ENCODE measurements around the gene RASGRP4.
"Not testable (repeated sequence)": the region's sequence is repeated elsewhere in the genome, so short reads cannot be mapped to it uniquely, and the experiment has no call there.

The RASGRP4 gene

DNA sequence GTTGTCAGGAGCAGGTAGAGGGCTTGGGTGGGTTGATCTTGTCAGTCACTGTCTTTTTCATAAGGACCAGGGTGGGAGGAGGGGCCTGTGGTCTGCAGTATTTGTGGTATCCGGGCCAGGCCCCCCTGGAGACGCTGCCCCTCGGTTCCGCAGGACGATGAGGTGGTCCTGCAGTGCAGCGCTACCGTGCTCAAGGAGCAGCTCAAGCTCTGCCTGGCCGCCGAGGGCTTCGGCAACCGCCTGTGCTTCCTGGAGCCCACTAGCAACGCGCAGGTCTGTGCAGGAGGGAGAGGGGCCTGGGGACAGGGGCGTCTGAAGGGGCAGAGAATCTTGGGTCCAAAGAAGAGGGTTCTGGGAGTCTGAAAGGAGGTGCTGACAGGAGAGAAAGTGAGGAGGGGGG lies 14.6 kb upstream of the RASGRP4 start:
- TF ChIP-seq POLR2AphosphoS5 (IDR thresholded peaks at IDR 0.05; ENCODE audit: borderline replicate concordance, low read depth, low read length) (no peak), EZH2 (IDR thresholded peaks at IDR 0.05) (no peak), FOXP2 (optimal IDR thresholded peaks at IDR 0.05; ENCODE audit: control extremely low read depth, extremely low read length, insufficient read depth) (no peak)
- no peak for DNase-seq (ENCODE audit: low read depth, low spot score)
- H3K9me3 ChIP-seq (ENCODE audit: low read depth, low read length): no peaks in the 10 kb centered on the region
- H3K27ac ChIP-seq: no peak overlapping the region
- no peak overlapping the region for H3K4me3 ChIP-seq
- no peak overlapping the region for H3K9ac ChIP-seq (ENCODE audit: insufficient read length)
- H3K36me3 ChIP-seq (ENCODE audit: insufficient read depth, low read length): no peaks in the 10 kb centered on the region

DNA sequence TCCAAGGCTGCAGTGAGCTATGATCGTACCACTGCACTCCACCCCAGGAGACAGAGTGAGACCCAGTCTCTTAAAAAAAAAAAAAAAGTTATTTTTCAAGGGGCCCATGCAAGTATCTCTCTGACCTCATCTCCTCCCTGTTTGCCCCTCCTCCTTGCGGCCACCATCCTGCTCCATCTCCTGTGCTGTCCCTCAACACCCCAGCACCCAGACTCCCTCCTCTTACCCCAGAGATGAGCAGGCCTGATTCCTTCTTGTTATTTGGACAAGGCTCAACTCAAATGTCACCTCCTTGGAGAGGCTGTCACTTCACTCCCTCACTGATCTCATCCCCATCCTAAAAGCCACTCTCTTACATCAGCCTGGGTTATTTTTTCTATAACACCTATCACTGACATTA lies 11.9 kb upstream of the RASGRP4 start:
- no peak overlapping the region for H3K9ac ChIP-seq (ENCODE audit: insufficient read length)
- no peak overlapping the region for H3K27ac ChIP-seq
- no peaks in the 10 kb centered on the region for H3K9me3 ChIP-seq (ENCODE audit: low read depth, low read length)
- no peaks in the 10 kb centered on the region for H3K36me3 ChIP-seq (ENCODE audit: insufficient read depth, low read length)
- no peak overlapping the region for H3K4me3 ChIP-seq
- TF ChIP-seq FOXP2 (optimal IDR thresholded peaks at IDR 0.05; ENCODE audit: control extremely low read depth, extremely low read length, insufficient read depth) (no peak), POLR2AphosphoS5 (IDR thresholded peaks at IDR 0.05; ENCODE audit: borderline replicate concordance, low read depth, low read length) (no peak), EZH2 (IDR thresholded peaks at IDR 0.05) (no peak)
- no peak for DNase-seq (ENCODE audit: low read depth, low spot score)

DNA sequence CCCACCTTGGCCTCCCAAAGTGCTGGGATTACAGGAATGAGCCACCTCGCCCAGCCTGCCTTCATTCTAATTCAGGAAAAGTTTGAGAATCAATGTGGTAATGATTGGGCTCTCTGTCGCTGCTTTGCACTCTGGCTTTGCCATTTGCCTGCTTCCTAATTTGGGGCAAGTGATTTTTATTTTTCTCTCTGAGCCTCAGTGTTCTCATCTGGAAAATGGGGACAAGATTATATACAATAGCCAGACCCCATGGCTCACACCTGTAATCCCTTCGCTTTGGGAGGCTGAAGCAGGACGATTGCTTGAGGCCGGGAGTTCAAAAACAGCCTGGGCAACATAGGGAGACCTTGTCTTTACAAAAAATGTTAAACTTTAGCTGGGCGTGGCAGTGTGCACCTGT lies 11.3 kb upstream of the RASGRP4 start:
- Histone ChIP-seq H3K9me3 (ENCODE audit: low read depth, low read length) (no peaks in the 10 kb centered on the region), H3K9ac (ENCODE audit: insufficient read length) (no peak overlapping the region), H3K36me3 (ENCODE audit: insufficient read depth, low read length) (no peaks in the 10 kb centered on the region), H3K4me3 (no peak overlapping the region), H3K27ac (no peak overlapping the region)
- no peak for TF ChIP-seq POLR2AphosphoS5 (IDR thresholded peaks at IDR 0.05; ENCODE audit: borderline replicate concordance, low read depth, low read length)
- TF ChIP-seq FOXP2 (optimal IDR thresholded peaks at IDR 0.05; ENCODE audit: control extremely low read depth, extremely low read length, insufficient read depth): no peak
- no peak for TF ChIP-seq EZH2 (IDR thresholded peaks at IDR 0.05)
- DNase-seq (ENCODE audit: low read depth, low spot score): no peak

DNA sequence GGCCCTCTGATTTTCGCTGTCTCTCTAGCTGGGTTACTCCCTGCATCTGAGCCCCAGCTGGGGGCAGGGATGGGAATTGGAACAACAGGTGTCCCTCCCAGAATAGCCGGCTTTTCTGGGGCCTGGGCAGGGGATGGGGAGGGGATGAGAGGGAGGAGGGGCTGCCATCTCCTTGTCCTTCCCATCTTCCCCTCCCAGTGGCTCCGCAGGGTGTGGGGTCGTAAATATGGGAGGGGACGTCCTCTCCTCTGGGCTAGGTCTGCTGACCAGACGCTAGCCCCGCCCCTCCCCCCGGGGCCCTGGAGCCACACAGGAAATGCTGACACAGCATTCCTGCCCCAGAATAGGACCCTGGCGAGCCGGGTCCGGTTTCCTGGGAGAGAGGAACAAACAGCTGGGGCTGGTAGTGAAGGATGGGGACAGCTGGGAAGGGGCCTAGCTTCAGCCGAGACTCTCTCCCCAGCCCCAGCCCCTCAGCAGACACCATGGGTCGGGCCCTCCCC lies 8.6 kb upstream of the RASGRP4 start:
- no peak for DNase-seq (ENCODE audit: low read depth, low spot score)
- H3K9me3 ChIP-seq (ENCODE audit: low read depth, low read length): no peaks in the 10 kb centered on the region
- no peak overlapping the region for H3K4me3 ChIP-seq
- TF ChIP-seq POLR2AphosphoS5 (IDR thresholded peaks at IDR 0.05; ENCODE audit: borderline replicate concordance, low read depth, low read length) (no peak), FOXP2 (optimal IDR thresholded peaks at IDR 0.05; ENCODE audit: control extremely low read depth, extremely low read length, insufficient read depth) (no peak), EZH2 (IDR thresholded peaks at IDR 0.05) (no peak)
- no peaks in the 10 kb centered on the region for H3K36me3 ChIP-seq (ENCODE audit: insufficient read depth, low read length)
- no peak overlapping the region for H3K9ac ChIP-seq (ENCODE audit: insufficient read length)
- no peak overlapping the region for H3K27ac ChIP-seq

DNA sequence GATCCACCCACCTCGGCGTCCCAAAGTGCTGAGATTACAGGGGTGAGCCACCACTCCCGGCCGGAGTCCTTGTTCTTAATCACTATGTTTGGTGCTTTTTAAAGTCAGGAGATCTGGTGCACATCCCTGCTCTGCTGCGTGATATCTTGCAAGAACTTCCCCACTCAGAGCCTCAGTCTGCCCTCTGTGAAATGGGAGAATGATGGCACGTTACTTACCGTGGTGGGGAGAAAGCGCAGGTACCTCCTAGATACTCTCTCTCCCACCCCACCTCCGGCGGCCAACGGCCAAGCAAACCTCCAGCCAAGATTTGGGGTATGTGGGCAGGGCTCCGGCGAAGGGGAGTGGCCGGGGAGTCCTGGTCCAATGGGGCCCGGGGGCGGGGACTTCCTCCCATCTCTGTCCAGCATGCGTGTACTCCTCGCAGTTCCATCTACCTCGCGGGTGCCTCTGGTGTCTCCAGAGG lies 7.3 kb upstream of the RASGRP4 start, which contains the start of gene RYR1:
RYR1 (plus strand) TSS at position 424 of the 466 bp plus-strand sequence. CDS start 139 bp downstream, outside the sequence.
- Histone ChIP-seq H3K9me3 (ENCODE audit: low read depth, low read length) (no peaks in the 10 kb centered on the region), H3K9ac (ENCODE audit: insufficient read length) (no peak within 1 kb of the TSS), H3K4me3 (no peak within 1 kb of the TSS), H3K27ac (no peak within 1 kb of the TSS), H3K36me3 (ENCODE audit: insufficient read depth, low read length) (no peaks in the 10 kb centered on the region)
- TF ChIP-seq POLR2AphosphoS5 (IDR thresholded peaks at IDR 0.05; ENCODE audit: borderline replicate concordance, low read depth, low read length) (no peak), FOXP2 (optimal IDR thresholded peaks at IDR 0.05; ENCODE audit: control extremely low read depth, extremely low read length, insufficient read depth) (no peak), EZH2 (IDR thresholded peaks at IDR 0.05) (no peak)
- no peak for DNase-seq (ENCODE audit: low read depth, low spot score)

DNA sequence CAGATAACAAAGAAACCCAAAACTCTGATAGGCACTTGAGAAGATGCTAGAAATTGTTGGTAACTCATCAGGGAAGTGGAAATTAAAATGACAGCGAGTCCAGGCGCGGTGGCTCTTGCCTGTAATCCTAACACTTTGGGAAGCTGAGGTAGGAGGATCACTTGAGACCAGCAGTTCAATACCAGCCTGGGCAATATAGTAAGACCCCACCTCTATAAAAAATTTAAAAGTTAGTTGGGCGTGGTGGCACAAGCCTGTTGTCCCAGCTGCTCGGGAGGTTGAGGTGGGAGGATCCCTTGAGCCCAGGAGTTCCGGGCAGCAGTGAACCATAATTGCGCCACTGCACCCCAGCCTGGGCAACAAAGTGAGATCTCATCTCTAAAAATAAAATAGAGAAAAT lies 4.9 kb upstream of the RASGRP4 start:
- DNase-seq (ENCODE audit: low read depth, low spot score): no peak
- H3K9ac ChIP-seq (ENCODE audit: insufficient read length): no peak overlapping the region
- H3K27ac ChIP-seq: no peak overlapping the region
- no peaks in the 10 kb centered on the region for H3K36me3 ChIP-seq (ENCODE audit: insufficient read depth, low read length)
- no peak for TF ChIP-seq POLR2AphosphoS5 (IDR thresholded peaks at IDR 0.05; ENCODE audit: borderline replicate concordance, low read depth, low read length)
- no peak for TF ChIP-seq FOXP2 (optimal IDR thresholded peaks at IDR 0.05; ENCODE audit: control extremely low read depth, extremely low read length, insufficient read depth)
- no peak for TF ChIP-seq EZH2 (IDR thresholded peaks at IDR 0.05)
- no peaks in the 10 kb centered on the region for H3K9me3 ChIP-seq (ENCODE audit: low read depth, low read length)
- no peak overlapping the region for H3K4me3 ChIP-seq

DNA sequence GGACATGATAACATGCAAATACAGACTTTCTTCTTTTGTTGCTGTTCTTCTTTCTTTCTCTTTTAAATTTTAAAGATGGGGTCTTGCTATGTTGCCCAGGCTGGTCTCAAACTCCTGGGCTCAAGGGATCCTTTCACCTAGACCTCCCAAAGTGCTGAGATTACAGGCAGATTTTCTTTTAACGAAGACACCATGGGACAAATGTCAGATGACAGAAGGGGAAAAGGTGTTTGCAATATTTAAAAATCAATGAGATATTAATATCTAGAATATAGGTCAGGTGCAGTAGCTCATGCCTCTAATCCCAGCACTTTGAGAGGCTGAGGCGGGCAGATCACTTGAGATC lies 3.8 kb upstream of the RASGRP4 start:
- Histone ChIP-seq H3K4me3 (no peak overlapping the region), H3K27ac (no peak overlapping the region), H3K9me3 (ENCODE audit: low read depth, low read length) (no peaks in the 10 kb centered on the region), H3K9ac (ENCODE audit: insufficient read length) (no peak overlapping the region), H3K36me3 (ENCODE audit: insufficient read depth, low read length) (no peaks in the 10 kb centered on the region)
- DNase-seq (ENCODE audit: low read depth, low spot score): no peak
- TF ChIP-seq FOXP2 (optimal IDR thresholded peaks at IDR 0.05; ENCODE audit: control extremely low read depth, extremely low read length, insufficient read depth) (no peak), POLR2AphosphoS5 (IDR thresholded peaks at IDR 0.05; ENCODE audit: borderline replicate concordance, low read depth, low read length) (no peak), EZH2 (IDR thresholded peaks at IDR 0.05) (no peak)

DNA sequence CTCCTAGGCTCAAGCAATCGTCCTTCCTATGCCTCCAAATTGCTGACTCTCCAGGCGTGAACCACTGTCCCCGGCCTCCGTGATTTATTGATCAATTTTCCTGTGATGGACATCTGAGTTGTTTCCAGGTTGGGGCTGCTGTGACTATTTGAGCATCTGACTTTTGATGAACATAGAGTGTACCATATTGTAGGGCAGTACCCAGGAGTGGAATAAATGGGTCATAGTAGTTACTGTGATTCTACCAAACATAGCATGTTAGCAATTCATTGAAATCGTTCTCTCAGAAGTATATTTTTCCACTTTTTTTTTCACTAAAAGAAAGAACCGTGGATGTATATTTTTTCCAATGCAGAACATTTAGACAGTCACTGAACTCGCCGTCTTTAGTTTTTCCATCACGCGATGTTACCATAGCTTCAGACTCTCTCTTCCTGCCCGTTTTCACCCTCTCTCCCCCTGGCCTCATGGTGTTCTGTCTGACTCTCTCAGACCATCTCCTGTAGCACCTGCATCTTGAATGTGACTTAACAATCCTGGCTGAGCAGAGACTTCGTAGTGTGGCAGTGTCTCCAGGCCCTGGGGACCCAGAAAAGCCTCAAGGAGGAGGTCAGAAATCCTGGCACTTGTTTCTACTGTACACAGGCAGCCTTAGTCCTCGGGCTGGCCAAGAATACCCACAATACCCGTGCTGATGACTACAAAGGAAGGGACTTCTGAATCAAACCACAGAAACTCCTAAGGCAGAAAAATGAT lies 3.2 kb upstream of the RASGRP4 start:
- TF ChIP-seq POLR2AphosphoS5 (IDR thresholded peaks at IDR 0.05; ENCODE audit: borderline replicate concordance, low read depth, low read length) (no peak), FOXP2 (optimal IDR thresholded peaks at IDR 0.05; ENCODE audit: control extremely low read depth, extremely low read length, insufficient read depth) (no peak), EZH2 (IDR thresholded peaks at IDR 0.05) (no peak)
- Histone ChIP-seq H3K9me3 (ENCODE audit: low read depth, low read length) (no peaks in the 10 kb centered on the region), H3K9ac (ENCODE audit: insufficient read length) (no peak overlapping the region), H3K27ac (no peak overlapping the region), H3K4me3 (no peak overlapping the region), H3K36me3 (ENCODE audit: insufficient read depth, low read length) (no peaks in the 10 kb centered on the region)
- no peak for DNase-seq (ENCODE audit: low read depth, low spot score)

DNA sequence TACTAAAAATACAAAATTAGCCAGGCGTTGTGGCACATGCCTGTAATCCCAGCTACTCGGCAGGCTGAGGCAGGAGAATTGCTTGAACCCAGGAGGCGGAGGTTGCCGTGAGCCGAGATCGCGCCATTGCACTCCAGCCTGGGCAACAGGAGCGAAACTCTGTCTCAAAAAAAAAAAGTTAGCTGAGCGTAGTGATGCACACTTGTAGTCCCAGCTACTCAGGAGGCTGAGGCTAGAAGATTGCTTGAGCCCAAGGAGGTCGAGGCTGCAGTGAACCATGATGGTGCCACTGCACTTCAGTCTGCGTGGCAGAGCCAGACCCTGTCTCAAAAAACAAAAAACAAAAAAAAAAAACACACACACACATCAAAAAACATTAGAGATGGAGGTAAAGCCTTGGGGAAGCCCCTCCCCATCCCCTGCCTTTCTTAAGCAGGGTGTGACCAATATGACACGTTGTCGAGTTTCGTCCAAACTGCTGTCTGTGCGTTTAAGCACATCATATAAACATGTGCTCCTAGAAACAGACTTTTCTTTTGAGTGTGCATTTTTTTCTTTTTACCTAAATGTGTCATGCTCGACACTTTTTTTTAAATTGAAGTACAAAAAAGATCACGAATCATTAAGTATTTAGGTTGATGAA lies 1.1 kb upstream of the RASGRP4 start:
- not testable (repeated sequence) for DNase-seq (ENCODE audit: low read depth, low spot score); H3K36me3 ChIP-seq (ENCODE audit: insufficient read depth, low read length); H3K9ac ChIP-seq (ENCODE audit: insufficient read length); H3K9me3 ChIP-seq (ENCODE audit: low read depth, low read length); H3K4me3 ChIP-seq; H3K27ac ChIP-seq
